Stomach (tissue), 9 donors: ENCODE results near the gene PLP2. TPM values are rescaled to one million over a fixed set of nuclear protein-coding genes. Genes with fewer than 3 reads are reported as not detected.
"Not testable (repeated sequence)": the region's sequence is repeated elsewhere in the genome, so short reads cannot be mapped to it uniquely, and the experiment has no call there.

Source experiments
- DNase-seq, 2 donors: peaks; one replicate each; pipeline versions ENCODE4 v3.0.0 to v3.0.0-alpha.2; 2013 to 2019
- H3K27ac ChIP-seq, 5 donors: fragments of 200-600 bp in 4 of 5; sonication (generic) in 4 of 5; one replicate each; pipeline ENCODE4 v1.5.1; 2013 to 2019; ENCODE audit warnings: mild to moderate bottlenecking in 1 of 5, moderate library complexity in 1 of 5
- H3K27me3 ChIP-seq, 3 donors: fragments of 200-600 bp; sonication (generic); one replicate each; pipeline ENCODE4 v1.5.1; 2017 to 2019; ENCODE audit warnings: mixed run types in 1 of 3
- H3K36me3 ChIP-seq, 4 donors: fragments of 200-600 bp; sonication (generic); 1 replicate in 3 of 4; 2 replicates in 1 of 4; pipeline ENCODE4 v1.5.1; 2016 to 2019
- H3K4me1 ChIP-seq, 4 donors: fragments of 200-600 bp; sonication (generic); one replicate each; pipeline ENCODE4 v1.5.1; 2016 to 2019
- H3K4me3 ChIP-seq, 4 donors: fragments of 200-600 bp; sonication (generic) in 3 of 4; one replicate each; pipeline ENCODE4 v1.5.1; 2016 to 2019; ENCODE audit warnings: mild to moderate bottlenecking in 1 of 4
- H3K9me3 ChIP-seq, 4 donors: fragments of 200-600 bp; sonication (generic); one replicate each; pipeline ENCODE4 v1.5.1; 2016 to 2019
- EP300 ChIP-seq: sonication (generic); formaldehyde crosslinking; IDR thresholded peaks from one replicate; pipeline ENCODE4 v1.6.1; 2017; ENCODE audit warnings: antibody characterized with exemption
- POLR2A ChIP-seq, 4 donors: fragments of 450-650 bp; IDR thresholded peaks; one replicate each; pipeline ENCODE4 v1.6.1; 2016; ENCODE audit warnings: antibody characterized with exemption in 4 of 4, control low read depth in 2 of 4, mild to moderate bottlenecking in 1 of 4, moderate library complexity in 1 of 4
- POLR2AphosphoS5 ChIP-seq, 3 donors: sonication (generic); formaldehyde crosslinking; IDR thresholded peaks; one replicate each; pipeline ENCODE4 v1.6.1; 2016; ENCODE audit warnings: antibody characterized with exemption in 3 of 3
- WGBS, 5 donors: extraction: QIAGEN DNeasy Blood & Tissue Kit in 3 of 5; methylation state at CpG; one replicate each; pipeline versions ENCODE4 v1.1.5 to v1.1.7; 2013 to 2018; 5-methylcytosine and 5-hydroxymethylcytosine counted together
- intact Hi-C: fragments of 100-400 bp; cut with DNase I; formaldehyde crosslinking; loops from one replicate; pipeline ENCODE4 v1.15.1; 2023; ENCODE audit warnings: low total_unique reads
- polyA plus RNA-seq, 3 donors: library from polyadenylated mRNA; stranded (reverse); fragments of 200-250 nt; gene quantifications; one replicate each; pipeline ENCODE4 v1.2.3, GENCODE V29; 2013
- total RNA-seq, 5 donors: library from RNA; depleted of rRNA; stranded (reverse); fragments of >200 nt; gene quantifications; one replicate each; pipeline versions ENCODE4 v1.1.0 to v1.2.3, GENCODE V29; 2014 to 2016
- TF ChIP-seq, protein P1 (sequence below), 7 experiments: fragments of 450-650 bp in 4 of 7; fragments of 200-600 bp in 3 of 7; sonication (generic) in 3 of 7; IDR thresholded peaks; one replicate each; pipeline ENCODE4 v1.5.1; 2016 to 2019; ENCODE audit warnings: antibody characterized with exemption in 7 of 7, control low read depth in 2 of 7, mild to moderate bottlenecking in 1 of 7
- donor health status: healthy with polysubstance abuse.
- donor health status: Bipolar disorder and iron deficiency.
- donor health status: healthy.

The PLP2 gene
- total and polyA plus RNA-seq, 8 donors = 14.0 to 323 (median 66.6) TPM

DNA sequence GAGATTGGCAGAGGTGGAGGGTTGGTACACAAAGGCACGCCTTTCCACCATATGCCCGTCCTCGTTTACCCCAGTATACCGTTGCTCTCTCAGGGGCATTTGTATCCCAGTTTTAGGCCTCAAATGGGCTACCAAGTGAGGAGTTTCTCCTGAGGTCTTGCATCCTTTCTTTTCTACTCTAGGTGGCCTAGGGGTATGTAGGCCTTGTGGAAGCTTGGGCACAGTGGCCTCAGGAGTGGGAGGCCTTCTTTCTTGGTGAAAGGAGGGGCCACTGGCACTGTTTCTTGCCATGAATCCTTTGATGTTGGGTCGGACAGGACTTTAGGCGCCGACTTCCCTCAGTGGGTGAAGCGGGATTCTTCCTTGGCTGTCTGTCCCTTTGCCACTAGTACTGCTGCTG, 24.4 kb upstream of the PLP2 start:
- no peak overlapping the region for H3K4me3 ChIP-seq
- no peaks in the 10 kb centered on the region for H3K36me3 ChIP-seq
- intact Hi-C loops = no loop called here
- 83 to 93% (median 88%) methylated on average over 6 to 8 of the region's 8 CpGs for whole genome bisulfite sequencing, 5 donors
- no peaks in the 10 kb centered on the region for H3K27me3 ChIP-seq
- TF ChIP-seq POLR2AphosphoS5 (IDR thresholded peaks at IDR 0.05) (no peak), POLR2A (IDR thresholded peaks at IDR 0.05) (no peak), EP300 (no peak)
- TF ChIP-seq, protein P1, sequence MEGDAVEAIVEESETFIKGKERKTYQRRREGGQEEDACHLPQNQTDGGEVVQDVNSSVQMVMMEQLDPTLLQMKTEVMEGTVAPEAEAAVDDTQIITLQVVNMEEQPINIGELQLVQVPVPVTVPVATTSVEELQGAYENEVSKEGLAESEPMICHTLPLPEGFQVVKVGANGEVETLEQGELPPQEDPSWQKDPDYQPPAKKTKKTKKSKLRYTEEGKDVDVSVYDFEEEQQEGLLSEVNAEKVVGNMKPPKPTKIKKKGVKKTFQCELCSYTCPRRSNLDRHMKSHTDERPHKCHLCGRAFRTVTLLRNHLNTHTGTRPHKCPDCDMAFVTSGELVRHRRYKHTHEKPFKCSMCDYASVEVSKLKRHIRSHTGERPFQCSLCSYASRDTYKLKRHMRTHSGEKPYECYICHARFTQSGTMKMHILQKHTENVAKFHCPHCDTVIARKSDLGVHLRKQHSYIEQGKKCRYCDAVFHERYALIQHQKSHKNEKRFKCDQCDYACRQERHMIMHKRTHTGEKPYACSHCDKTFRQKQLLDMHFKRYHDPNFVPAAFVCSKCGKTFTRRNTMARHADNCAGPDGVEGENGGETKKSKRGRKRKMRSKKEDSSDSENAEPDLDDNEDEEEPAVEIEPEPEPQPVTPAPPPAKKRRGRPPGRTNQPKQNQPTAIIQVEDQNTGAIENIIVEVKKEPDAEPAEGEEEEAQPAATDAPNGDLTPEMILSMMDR (IDR thresholded peaks at IDR 0.05) = no peak
- DNase-seq = no peak
- no peak overlapping the region for H3K27ac ChIP-seq
- peaks cover 0 to 7% (median 2%) of the 10 kb centered on the region in 4 donors for H3K4me1 ChIP-seq
- H3K9me3 ChIP-seq = peaks cover 0 to 46% (median 11%) of the 10 kb centered on the region in 4 donors

DNA sequence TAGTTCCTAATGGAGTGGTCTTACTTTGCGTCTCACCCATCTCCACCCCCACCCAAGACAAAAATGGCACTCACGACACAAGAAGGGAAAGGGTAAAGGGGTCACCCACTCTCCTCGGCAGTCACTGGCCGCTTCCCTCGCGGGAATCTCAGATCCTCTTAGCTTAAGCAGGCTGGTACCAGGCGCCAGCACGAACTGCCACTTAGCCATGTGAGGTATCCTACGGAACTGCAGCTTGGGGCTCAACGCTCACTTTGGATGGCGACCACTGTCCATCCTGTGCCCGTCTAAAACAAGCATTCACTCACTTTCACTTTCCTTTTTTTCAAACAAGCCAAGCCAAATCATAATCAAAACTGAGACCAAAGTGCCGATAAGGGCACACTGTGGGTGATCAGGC, 23.8 kb upstream of the PLP2 start:
- peaks cover 0 to 7% (median 2%) of the 10 kb centered on the region in 4 donors for H3K4me1 ChIP-seq
- peak overlapping the region; percentile 55 to 80 (median 74) for H3K27ac ChIP-seq
- intact Hi-C loops = no loop called here
- H3K36me3 ChIP-seq = no peaks in the 10 kb centered on the region
- no peak overlapping the region for H3K4me3 ChIP-seq
- peaks cover 0 to 41% (median 7%) of the 10 kb centered on the region in 4 donors for H3K9me3 ChIP-seq
- no peaks in the 10 kb centered on the region for H3K27me3 ChIP-seq
- WGBS, 5 donors = 77 to 88% (median 83%) methylated on average over 12 to 13 of the region's 13 CpGs
- TF ChIP-seq EP300 (no peak), POLR2A (IDR thresholded peaks at IDR 0.05) (no peak), POLR2AphosphoS5 (IDR thresholded peaks at IDR 0.05) (no peak)
- TF ChIP-seq, protein P1 (IDR thresholded peaks at IDR 0.05) = no peak
- DNase-seq = no peak

DNA sequence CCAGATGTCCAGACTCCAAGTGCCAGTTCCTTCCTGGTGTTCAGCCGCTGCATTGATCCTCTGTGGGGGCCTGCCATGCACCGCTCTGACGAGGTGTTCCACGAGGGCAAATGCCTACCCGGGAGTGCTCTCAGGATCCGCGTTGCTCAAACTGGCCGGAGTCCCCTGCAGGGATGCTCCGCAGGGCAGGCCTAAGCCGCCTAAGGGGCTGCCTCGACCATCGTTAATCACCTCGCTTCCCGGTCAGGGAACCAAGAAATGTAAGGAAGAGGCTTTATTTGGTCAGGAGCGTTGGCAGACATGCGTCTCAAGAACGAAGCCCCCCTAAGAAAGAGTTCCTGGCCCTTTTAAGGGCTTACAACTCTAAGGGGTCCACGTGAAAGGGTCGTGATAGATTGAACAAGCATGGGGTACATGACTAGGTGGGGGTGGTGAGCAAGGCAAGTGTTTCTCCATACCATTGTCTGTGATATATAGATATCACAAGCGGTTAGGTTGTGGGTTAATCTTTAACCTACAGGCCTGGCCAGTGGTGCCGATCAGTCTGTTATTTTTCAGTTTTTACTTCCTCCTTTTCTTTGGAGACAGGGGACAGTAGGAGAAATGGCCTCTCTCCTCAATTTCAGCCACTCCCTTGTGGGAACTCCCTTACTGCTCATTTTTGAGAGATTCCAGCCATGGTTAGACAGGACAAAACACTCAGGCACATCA, 23.2 kb upstream of the PLP2 start:
- peak overlapping the region; percentile 55 to 80 (median 74) for H3K27ac ChIP-seq
- intact Hi-C loops, H3K27me3 ChIP-seq, H3K4me1 ChIP-seq, H3K4me3 ChIP-seq, H3K36me3 ChIP-seq: not testable (repeated sequence)
- peak; percentile 37 to 62 for DNase-seq
- peaks cover 0 to 34% (median 5%) of the 10 kb centered on the region in 4 donors for H3K9me3 ChIP-seq
- 64 to 76% (median 68%) methylated on average over 17 to 21 of the region's 21 CpGs for WGBS, 5 donors

DNA sequence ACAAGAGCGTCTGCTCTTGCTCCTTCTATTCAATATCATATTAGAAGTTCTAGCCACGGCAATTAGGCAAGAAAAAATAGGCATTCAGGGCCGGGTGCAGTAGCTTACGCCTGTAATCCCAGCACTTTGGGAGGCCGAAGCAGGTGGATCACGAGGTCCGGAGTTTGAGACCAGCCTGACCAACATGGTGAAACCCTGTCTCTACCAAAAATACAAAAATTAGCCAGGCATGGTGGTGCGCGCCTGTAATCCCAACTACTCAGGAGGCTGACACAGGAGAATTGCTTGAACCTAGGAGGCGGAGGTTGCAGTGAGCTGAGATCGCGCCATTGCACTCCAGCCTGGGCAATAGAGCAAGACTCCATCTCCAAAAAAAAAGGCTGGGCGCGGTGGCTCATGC, 22.4 kb upstream of the PLP2 start:
- peak overlapping the region; percentile 42 to 80 (median 64) for H3K27ac ChIP-seq
- H3K4me3 ChIP-seq, H3K4me1 ChIP-seq, DNase-seq, intact Hi-C loops, H3K27me3 ChIP-seq, H3K36me3 ChIP-seq: not testable (repeated sequence)
- H3K9me3 ChIP-seq = peaks cover 0 to 28% (median 5%) of the 10 kb centered on the region in 4 donors
- WGBS, 5 donors = 88 to 93% (median 89%) methylated on average over 9 to 14 of the region's 14 CpGs

DNA sequence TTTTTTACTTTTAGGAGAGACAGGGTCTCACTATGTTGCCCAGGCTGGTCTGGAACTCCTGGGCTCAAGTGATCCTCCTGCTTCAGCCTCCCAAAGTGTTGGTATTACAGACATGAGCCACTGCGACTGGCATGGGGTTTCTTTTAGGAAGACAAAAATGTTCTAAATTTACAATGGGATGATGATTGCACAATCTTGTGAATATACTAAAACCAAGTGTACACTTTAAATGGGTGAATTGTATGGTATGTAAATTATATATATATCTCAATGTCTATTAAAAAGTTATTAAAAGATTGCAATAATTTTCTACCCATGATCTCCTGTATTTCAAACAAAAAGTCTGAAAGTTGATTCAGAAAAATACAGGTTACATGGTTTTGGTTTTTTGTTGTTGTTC, 18.2 kb upstream of the PLP2 start:
- Histone ChIP-seq H3K9me3 (peaks cover 0 to 22% (median 5%) of the 10 kb centered on the region in 4 donors), H3K27me3 (no peaks in the 10 kb centered on the region), H3K4me3 (no peak overlapping the region), H3K36me3 (no peaks in the 10 kb centered on the region), H3K27ac (no peak overlapping the region), H3K4me1 (peaks cover 0 to 10% (median 3%) of the 10 kb centered on the region in 4 donors)
- DNase-seq = no peak
- TF ChIP-seq POLR2AphosphoS5 (IDR thresholded peaks at IDR 0.05) (no peak), POLR2A (IDR thresholded peaks at IDR 0.05) (no peak), EP300 (no peak)
- TF ChIP-seq, protein P1 (IDR thresholded peaks at IDR 0.05) = no peak
- intact Hi-C loops = no loop called here
- 86 to 100% (median 95%) methylated on average over 1 of the region's 1 CpG for whole genome bisulfite sequencing, 5 donors
